CD4-positive, CD25-positive, alpha-beta regulatory T cell (primary cell): ENCODE data around the gene GRIN2C. TPM values are rescaled to one million over a fixed set of nuclear protein-coding genes. Genes with fewer than 3 reads are reported as not detected.
A peak's percentile ranks its signal among the peaks of the same experiment; 100 is the strongest.

Experiments
- ATAC-seq, 2 donors: fragments of 150-1000 bp; cut with Tn5 transposase; one replicate each; pipeline ENCODE4 v1.10.0; 2021; ENCODE audit warnings: low read depth in 2 of 2, moderate number of reproducible peaks in 2 of 2, moderate library complexity in 1 of 2
- DNase-seq, 3 donors: peaks; one replicate each; pipeline versions ENCODE4 v3.0.0 to v3.0.0-alpha.2; 2012 to 2022; ENCODE audit warnings: mixed read lengths in 1 of 3
- H3K27ac ChIP-seq: one replicate; pipeline ENCODE4 v1.7.0; 2013; ENCODE audit warnings: mild to moderate bottlenecking, low read length; ENCODE audit not compliant: insufficient read depth, poor library complexity, severe bottlenecking
- H3K27me3 ChIP-seq: one replicate; pipeline ENCODE4 v1.7.0; 2013; ENCODE audit warnings: low read length; ENCODE audit not compliant: control insufficient read depth, insufficient read depth
- H3K36me3 ChIP-seq: one replicate; pipeline ENCODE4 v1.7.0; 2013; ENCODE audit warnings: mild to moderate bottlenecking, low read length, moderate library complexity; ENCODE audit not compliant: control insufficient read depth, insufficient read depth
- H3K4me1 ChIP-seq: 2 replicates; pipeline ENCODE4 v1.7.0; 2013; ENCODE audit warnings: mild to moderate bottlenecking, low read length; ENCODE audit not compliant: insufficient read depth, control insufficient read depth, poor library complexity, severe bottlenecking
- H3K4me3 ChIP-seq: one replicate; pipeline ENCODE4 v1.7.0; 2013; ENCODE audit warnings: low read depth, mild to moderate bottlenecking, low read length, moderate library complexity
- H3K9me3 ChIP-seq, 2 experiments: 1 replicate in 1 of 2; 2 replicates in 1 of 2; pipeline ENCODE4 v1.7.0; 2013; ENCODE audit warnings: low read length in 2 of 2, mild to moderate bottlenecking in 1 of 2, moderate library complexity in 1 of 2; ENCODE audit not compliant: control insufficient read depth in 2 of 2
- H3K27ac Mint-ChIP-seq, 3 donors: one replicate each; pipeline ENCODE4 v1.8.0; 2020 to 2022; ENCODE audit warnings: mild to moderate bottlenecking in 3 of 3, mixed read lengths in 3 of 3, moderate library complexity in 2 of 3
- H3K27me3 Mint-ChIP-seq: one replicate; pipeline ENCODE4 v1.8.0; 2022; ENCODE audit warnings: mild to moderate bottlenecking, mixed read lengths
- H3K36me3 Mint-ChIP-seq: one replicate; pipeline ENCODE4 v1.8.0; 2020; ENCODE audit warnings: mixed read lengths
- H3K4me1 Mint-ChIP-seq, 4 donors: one replicate each; pipeline ENCODE4 v1.8.0; 2020 to 2022; ENCODE audit warnings: mixed read lengths in 4 of 4, mild to moderate bottlenecking in 1 of 4
- H3K4me3 Mint-ChIP-seq, 4 donors: one replicate each; pipeline ENCODE4 v1.8.0; 2020 to 2022; ENCODE audit warnings: mild to moderate bottlenecking in 4 of 4, mixed read lengths in 4 of 4, moderate library complexity in 3 of 4
- H3K9me3 Mint-ChIP-seq, 7 donors: one replicate each; pipeline ENCODE4 v1.8.0; 2020 to 2022; ENCODE audit warnings: mixed read lengths in 7 of 7, mild to moderate bottlenecking in 3 of 7, moderate library complexity in 2 of 7
- polyA plus RNA-seq, 4 donors: library from polyadenylated mRNA; unstranded; fragments of 300-500 nt; fragmentation: Illumina TruSeq; gene quantifications; one replicate each; pipeline ENCODE4 v1.2.3, GENCODE V29; 2021
- total RNA-seq: library from RNA; stranded (reverse); gene quantifications from one replicate; pipeline ENCODE4 v1.2.3, GENCODE V29; 2022

GRIN2C gene
- total and polyA plus RNA-seq, 5 donors from 2014 or later: not detected

GRCh38 chr17:74853669-74854068 is 6.0 kb downstream of the GRIN2C start:
- H3K27me3 ChIP-seq: peaks cover 14% of the 10 kb centered on the region
- no peak overlapping the region for H3K4me3 ChIP-seq
- DNase-seq (no peak), ATAC-seq (no peak)
- Mint-ChIP-seq H3K27me3 (peaks cover 65% of the 10 kb centered on the region), H3K9me3 (peaks cover 0 to 3% (median 0%) of the 10 kb centered on the region in 7 donors), H3K4me1 (peaks cover 0 to 15% (median 3%) of the 10 kb centered on the region in 4 donors), H3K36me3 (no peaks in the 10 kb centered on the region), H3K27ac (no peak overlapping the region), H3K4me3 (peak overlapping the region in 2 of 4 donors; percentile 5 to 48)
- H3K27ac ChIP-seq: no peak overlapping the region
- H3K9me3 ChIP-seq: no peaks in the 10 kb centered on the region
- H3K4me1 ChIP-seq: peaks cover 12% of the 10 kb centered on the region
- H3K36me3 ChIP-seq: no peaks in the 10 kb centered on the region

GRCh38 chr17:74853048-74853397 is 6.7 kb downstream of the GRIN2C start:
- no peak for ATAC-seq
- Histone ChIP-seq H3K36me3 (no peaks in the 10 kb centered on the region), H3K9me3 (no peaks in the 10 kb centered on the region), H3K4me1 (peaks cover 12% of the 10 kb centered on the region), H3K4me3 (no peak overlapping the region), H3K27me3 (peaks cover 13% of the 10 kb centered on the region), H3K27ac (no peak overlapping the region)
- no peaks in the 10 kb centered on the region for H3K36me3 Mint-ChIP-seq
- peaks cover 0 to 12% (median 3%) of the 10 kb centered on the region in 4 donors for H3K4me1 Mint-ChIP-seq
- DNase-seq: no peak
- H3K4me3 Mint-ChIP-seq: peak overlapping the region; percentile 12 to 87 (median 52)
- peaks cover 62% of the 10 kb centered on the region for H3K27me3 Mint-ChIP-seq
- H3K9me3 Mint-ChIP-seq: peaks cover 0 to 3% (median 0%) of the 10 kb centered on the region in 7 donors
- H3K27ac Mint-ChIP-seq: no peak overlapping the region

- Mint-ChIP-seq H3K27ac (no peak overlapping the region), H3K27me3 (peaks cover 56% of the 10 kb centered on the region), H3K4me1 (peaks cover 0 to 12% (median 3%) of the 10 kb centered on the region in 4 donors), H3K4me3 (peak overlapping the region; percentile 12 to 87 (median 74)), H3K9me3 (peaks cover 0 to 3% (median 0%) of the 10 kb centered on the region in 7 donors), H3K36me3 (no peaks in the 10 kb centered on the region)
- H3K27ac ChIP-seq: no peak overlapping the region
- ATAC-seq (peak; percentile 76 to 82), DNase-seq (peak; percentile 40 to 80 (median 49))
- H3K4me1 ChIP-seq: peaks cover 12% of the 10 kb centered on the region
- H3K27me3 ChIP-seq: peaks cover 10% of the 10 kb centered on the region
- no peak overlapping the region for H3K4me3 ChIP-seq
- no peaks in the 10 kb centered on the region for H3K36me3 ChIP-seq
- no peaks in the 10 kb centered on the region for H3K9me3 ChIP-seq
Observed at GRCh38 chr17:74852237-74853047, 7.2 kb downstream of the GRIN2C start.

GRCh38 chr17:74851612-74852236 is 8.0 kb downstream of the GRIN2C start:
- H3K27me3 ChIP-seq: peaks cover 4% of the 10 kb centered on the region
- H3K9me3 Mint-ChIP-seq: peaks cover 0 to 3% (median 0%) of the 10 kb centered on the region in 7 donors
- H3K36me3 Mint-ChIP-seq: no peaks in the 10 kb centered on the region
- no peak overlapping the region for H3K27ac Mint-ChIP-seq
- no peak for ATAC-seq
- no peak overlapping the region for H3K4me3 ChIP-seq
- H3K36me3 ChIP-seq: no peaks in the 10 kb centered on the region
- H3K9me3 ChIP-seq: no peaks in the 10 kb centered on the region
- no peak overlapping the region for H3K27ac ChIP-seq
- DNase-seq: no peak
- peaks cover 12% of the 10 kb centered on the region for H3K4me1 ChIP-seq
- H3K27me3 Mint-ChIP-seq: peaks cover 49% of the 10 kb centered on the region
- H3K4me1 Mint-ChIP-seq: peaks cover 0 to 12% (median 3%) of the 10 kb centered on the region in 4 donors
- H3K4me3 Mint-ChIP-seq: peak overlapping the region in 1 of 4 donors; percentile 17

GRCh38 chr17:74850914-74851313 is 8.8 kb downstream of the GRIN2C start:
- Histone ChIP-seq H3K4me1 (peaks cover 12% of the 10 kb centered on the region), H3K4me3 (no peak overlapping the region), H3K27ac (no peak overlapping the region), H3K9me3 (no peaks in the 10 kb centered on the region), H3K36me3 (no peaks in the 10 kb centered on the region), H3K27me3 (peaks cover 3% of the 10 kb centered on the region)
- no peak for ATAC-seq
- DNase-seq: no peak
- peaks cover 0 to 3% (median 0%) of the 10 kb centered on the region in 7 donors for H3K9me3 Mint-ChIP-seq
- no peaks in the 10 kb centered on the region for H3K36me3 Mint-ChIP-seq
- H3K4me3 Mint-ChIP-seq: peak overlapping the region in 1 of 4 donors; percentile 17
- H3K4me1 Mint-ChIP-seq: peaks cover 0 to 12% (median 3%) of the 10 kb centered on the region in 4 donors
- H3K27me3 Mint-ChIP-seq: peaks cover 41% of the 10 kb centered on the region
- H3K27ac Mint-ChIP-seq: peak overlapping the region in 1 of 3 donors; percentile 50

- Mint-ChIP-seq H3K9me3 (peaks cover 0 to 3% (median 0%) of the 10 kb centered on the region in 7 donors), H3K36me3 (no peaks in the 10 kb centered on the region), H3K4me3 (no peak overlapping the region), H3K27ac (no peak overlapping the region), H3K4me1 (peaks cover 0 to 12% (median 3%) of the 10 kb centered on the region in 4 donors), H3K27me3 (peaks cover 38% of the 10 kb centered on the region)
- DNase-seq: no peak
- no peak overlapping the region for H3K4me3 ChIP-seq
- ATAC-seq: no peak
- H3K9me3 ChIP-seq: no peaks in the 10 kb centered on the region
- H3K27me3 ChIP-seq: peaks cover 3% of the 10 kb centered on the region
- peaks cover 12% of the 10 kb centered on the region for H3K4me1 ChIP-seq
- H3K36me3 ChIP-seq: no peaks in the 10 kb centered on the region
- H3K27ac ChIP-seq: no peak overlapping the region
Observed at GRCh38 chr17:74850310-74850709, 9.4 kb downstream of the GRIN2C start.

- DNase-seq (no peak), ATAC-seq (no peak)
- Histone ChIP-seq H3K36me3 (no peaks in the 10 kb centered on the region), H3K27me3 (peaks cover 2% of the 10 kb centered on the region), H3K9me3 (no peaks in the 10 kb centered on the region), H3K4me3 (no peak overlapping the region), H3K27ac (no peak overlapping the region), H3K4me1 (peaks cover 12% of the 10 kb centered on the region)
- H3K4me3 Mint-ChIP-seq: no peak overlapping the region
- no peaks in the 10 kb centered on the region for H3K36me3 Mint-ChIP-seq
- H3K9me3 Mint-ChIP-seq: peaks cover 0 to 3% (median 0%) of the 10 kb centered on the region in 7 donors
- H3K27me3 Mint-ChIP-seq: peaks cover 32% of the 10 kb centered on the region
- peaks cover 0 to 10% (median 3%) of the 10 kb centered on the region in 4 donors for H3K4me1 Mint-ChIP-seq
- peak overlapping the region in 1 of 3 donors; percentile 39 for H3K27ac Mint-ChIP-seq
Observed at GRCh38 chr17:74848656-74849399, 10.9 kb downstream of the GRIN2C start.
